ENCODE results near the gene ME3.

DNA sequence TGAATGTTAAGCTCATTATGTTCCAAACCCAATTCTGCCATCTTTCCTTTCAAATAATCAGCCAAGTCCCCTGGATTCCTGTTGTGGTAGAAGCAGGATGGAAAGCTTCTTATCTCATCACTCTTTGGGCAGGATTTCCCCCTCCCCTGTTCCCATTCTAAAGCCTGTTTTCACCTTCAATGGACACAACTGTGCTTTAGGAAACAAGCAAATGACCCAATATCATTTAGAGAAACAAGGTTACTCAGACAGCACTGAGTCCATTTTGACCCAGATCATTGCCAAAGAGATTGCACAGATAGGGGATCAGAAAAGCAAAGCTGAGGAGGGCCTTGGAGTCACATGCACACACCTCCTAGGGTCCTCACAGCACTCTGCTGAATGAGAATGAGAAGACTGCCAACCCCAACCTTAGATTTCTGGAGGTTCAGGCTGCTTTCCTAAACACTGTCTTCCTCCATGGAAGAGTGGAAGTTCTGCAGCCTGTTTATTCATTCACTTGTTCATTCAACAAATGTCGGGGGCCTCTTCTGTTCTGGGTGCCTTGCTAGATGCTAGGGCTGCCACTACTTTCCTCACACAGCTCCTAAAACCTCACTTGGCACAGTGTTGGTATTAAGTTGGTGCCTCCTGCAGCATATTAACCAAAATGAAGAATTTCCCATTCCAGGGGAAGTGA lies 95.3 kb downstream of the ME3 start:
- TF ChIP-seq, protein P1, sequence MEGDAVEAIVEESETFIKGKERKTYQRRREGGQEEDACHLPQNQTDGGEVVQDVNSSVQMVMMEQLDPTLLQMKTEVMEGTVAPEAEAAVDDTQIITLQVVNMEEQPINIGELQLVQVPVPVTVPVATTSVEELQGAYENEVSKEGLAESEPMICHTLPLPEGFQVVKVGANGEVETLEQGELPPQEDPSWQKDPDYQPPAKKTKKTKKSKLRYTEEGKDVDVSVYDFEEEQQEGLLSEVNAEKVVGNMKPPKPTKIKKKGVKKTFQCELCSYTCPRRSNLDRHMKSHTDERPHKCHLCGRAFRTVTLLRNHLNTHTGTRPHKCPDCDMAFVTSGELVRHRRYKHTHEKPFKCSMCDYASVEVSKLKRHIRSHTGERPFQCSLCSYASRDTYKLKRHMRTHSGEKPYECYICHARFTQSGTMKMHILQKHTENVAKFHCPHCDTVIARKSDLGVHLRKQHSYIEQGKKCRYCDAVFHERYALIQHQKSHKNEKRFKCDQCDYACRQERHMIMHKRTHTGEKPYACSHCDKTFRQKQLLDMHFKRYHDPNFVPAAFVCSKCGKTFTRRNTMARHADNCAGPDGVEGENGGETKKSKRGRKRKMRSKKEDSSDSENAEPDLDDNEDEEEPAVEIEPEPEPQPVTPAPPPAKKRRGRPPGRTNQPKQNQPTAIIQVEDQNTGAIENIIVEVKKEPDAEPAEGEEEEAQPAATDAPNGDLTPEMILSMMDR (IDR thresholded peaks at IDR 0.05 in 2 of 3, conservative IDR thresholded peaks at IDR 0.05 in 1 of 3; ENCODE audit: borderline replicate concordance in 1 of 3, insufficient read depth in 1 of 3, low read depth in 2 of 3, low read length in 2 of 3): no peak
- TF ChIP-seq POLR2A (IDR thresholded peaks at IDR 0.05; ENCODE audit: borderline replicate concordance, extremely low read depth, insufficient read depth, insufficient read length): no peak
- TF ChIP-seq, protein P2, sequence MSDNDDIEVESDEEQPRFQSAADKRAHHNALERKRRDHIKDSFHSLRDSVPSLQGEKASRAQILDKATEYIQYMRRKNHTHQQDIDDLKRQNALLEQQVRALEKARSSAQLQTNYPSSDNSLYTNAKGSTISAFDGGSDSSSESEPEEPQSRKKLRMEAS (IDR thresholded peaks at IDR 0.05): no peak
- no peak for TF ChIP-seq EZH2 (IDR thresholded peaks at IDR 0.05)
- TF ChIP-seq EZH2phosphoT487 (IDR thresholded peaks at IDR 0.05; ENCODE audit: borderline replicate concordance): no peak

Data from HCT116 (cell line).